ENCODE data around the gene CDON. TPM values are rescaled to one million over a fixed set of nuclear protein-coding genes. Genes with fewer than 3 reads are reported as not detected.
"Not testable (repeated sequence)": the region's sequence is repeated elsewhere in the genome, so short reads cannot be mapped to it uniquely, and the experiment has no call there.

CDON gene
- total RNA-seq, 1 donor from 2014 or later = 1.3 TPM

GRCh38 chr11:125921042-125921441, 141.6 kb downstream of the CDON start:
- H3K4me1 Mint-ChIP-seq (ENCODE audit: low read depth) = no peaks in the 10 kb centered on the region
- no peak for DNase-seq (ENCODE audit: low spot score)
- H3K27ac Mint-ChIP-seq = no peak overlapping the region
- intact Hi-C loops (cut with micrococcal nuclease) = no loop called here
- no peaks in the 10 kb centered on the region for H3K9me3 Mint-ChIP-seq
- no peaks in the 10 kb centered on the region for H3K36me3 Mint-ChIP-seq (ENCODE audit: low read depth)
- no peak overlapping the region for H3K4me3 Mint-ChIP-seq
- peaks cover 19% of the 10 kb centered on the region for H3K27me3 Mint-ChIP-seq (ENCODE audit: insufficient read depth)

- intact Hi-C loops (cut with micrococcal nuclease) = no loop called here
- no peak overlapping the region for H3K27ac Mint-ChIP-seq
- no peaks in the 10 kb centered on the region for H3K9me3 Mint-ChIP-seq
- no peaks in the 10 kb centered on the region for H3K36me3 Mint-ChIP-seq (ENCODE audit: low read depth)
- H3K4me1 Mint-ChIP-seq (ENCODE audit: low read depth) = no peaks in the 10 kb centered on the region
- peaks cover 22% of the 10 kb centered on the region for H3K27me3 Mint-ChIP-seq (ENCODE audit: insufficient read depth)
- no peak overlapping the region for H3K4me3 Mint-ChIP-seq
- no peak for DNase-seq (ENCODE audit: low spot score)
These were observed 144.4 kb downstream of the CDON start for GRCh38 chr11:125918140-125918840.

GRCh38 chr11:125916683-125917347, 145.9 kb downstream of the CDON start:
- Mint-ChIP-seq H3K36me3 (ENCODE audit: low read depth) (no peaks in the 10 kb centered on the region), H3K27ac (no peak overlapping the region), H3K9me3 (no peaks in the 10 kb centered on the region), H3K27me3 (ENCODE audit: insufficient read depth) (peaks cover 18% of the 10 kb centered on the region), H3K4me1 (ENCODE audit: low read depth) (no peaks in the 10 kb centered on the region), H3K4me3 (no peak overlapping the region)
- DNase-seq (ENCODE audit: low spot score) = no peak
- intact Hi-C loops (cut with micrococcal nuclease) = no loop called here

DNA sequence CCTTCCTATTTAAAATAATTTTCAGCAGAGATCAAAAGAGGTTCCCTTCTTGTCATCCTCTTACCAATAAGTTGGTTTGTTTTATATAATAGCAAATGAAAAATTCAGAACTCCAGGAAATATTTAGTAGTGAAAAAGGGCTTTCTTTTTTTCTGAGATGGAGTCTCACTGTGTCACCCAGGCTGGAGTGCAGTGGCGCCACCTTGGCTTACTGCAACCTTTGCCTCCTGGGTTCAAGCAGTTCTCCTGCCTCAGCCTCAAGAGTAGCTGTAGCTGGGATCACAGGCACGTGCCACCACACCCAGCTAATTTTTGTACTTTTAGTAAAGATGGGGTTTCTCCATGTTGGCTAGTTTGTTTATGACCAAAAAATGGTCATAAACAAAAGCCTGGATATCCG, 148.1 kb downstream of the CDON start:
- H3K36me3 Mint-ChIP-seq (ENCODE audit: low read depth); H3K4me1 Mint-ChIP-seq (ENCODE audit: low read depth); DNase-seq (ENCODE audit: low spot score); intact Hi-C loops (cut with micrococcal nuclease); H3K27ac Mint-ChIP-seq; H3K4me3 Mint-ChIP-seq; H3K9me3 Mint-ChIP-seq: not testable (repeated sequence)
- H3K27me3 Mint-ChIP-seq (ENCODE audit: insufficient read depth) = peaks cover 30% of the 10 kb centered on the region

- H3K4me1 Mint-ChIP-seq (ENCODE audit: low read depth) = no peaks in the 10 kb centered on the region
- peaks cover 50% of the 10 kb centered on the region for H3K27me3 Mint-ChIP-seq (ENCODE audit: insufficient read depth)
- no peak for DNase-seq (ENCODE audit: low spot score)
- no peak overlapping the region for H3K4me3 Mint-ChIP-seq
- no peaks in the 10 kb centered on the region for H3K9me3 Mint-ChIP-seq
- no peaks in the 10 kb centered on the region for H3K36me3 Mint-ChIP-seq (ENCODE audit: low read depth)
- intact Hi-C loops (cut with micrococcal nuclease) = no loop called here
- H3K27ac Mint-ChIP-seq = no peak overlapping the region
These were observed 152.3 kb downstream of the CDON start for GRCh38 chr11:125910226-125910849.

Other genes with a start within 250 kb of the CDON start
- gene PATE4, start 229.6 kb downstream of the CDON start, total RNA-seq = not detected in 2 replicates
- gene HYLS1, start 175.2 kb downstream of the CDON start, total RNA-seq = 6.5 and 6.8 TPM in 2 replicates
- 16.5 and 23.6 TPM in 2 replicates for gene PUS3, start 159.7 kb downstream of the CDON start, total RNA-seq
- not detected in 2 replicates for gene DDX25, start 158.4 kb downstream of the CDON start, total RNA-seq
- not detected in 2 replicates for gene VSIG10L2, start 116.8 kb downstream of the CDON start, total RNA-seq
- 49.2 and 49.8 TPM in 2 replicates for gene RPUSD4, start 148.8 kb upstream of the CDON start, total RNA-seq
- gene FAM118B, start 148.9 kb upstream of the CDON start, total RNA-seq = 13.2 and 16.4 TPM in 2 replicates
- 194 and 195 TPM in 2 replicates for gene SRPRA, start 206.0 kb upstream of the CDON start, total RNA-seq
- 52.9 and 56.5 TPM in 2 replicates for gene FOXRED1, start 206.3 kb upstream of the CDON start, total RNA-seq
- gene TIRAP, start 220.2 kb upstream of the CDON start, total RNA-seq = 13.0 and 15.0 TPM in 2 replicates
- 40.4 and 40.5 TPM in 2 replicates for gene DCPS, start 241.2 kb upstream of the CDON start, total RNA-seq

Measured in activated T-helper 1 cell treated with anti-CD3 and anti-CD28 coated beads, Interleukin-12 subunit alpha, Interleukin-12 subunit beta, Interleukin-2, Interleukin-4 antibody, amounts not matched to agents 30 ng/mL and 10 ng/mL and 1 ng/mL, durations not matched to agents 14 hours and 24 hours and 36 hours (primary cell).